GM10248 (cell line): ENCODE measurements around the gene DEDD2.

Source experiments
- CTCF ChIA-PET: fragments of 300-600 bp; sonication (Branson Sonifier 250); formaldehyde crosslinking; extraction: SDS; loops from one replicate; lab custom pipeline; 2021; ENCODE audit warnings: antibody characterized with exemption; lab: Yijun Ruan, JAX
- POLR2A ChIA-PET: fragments of 350-650 bp; sonication (Branson Sonifier 250); formaldehyde crosslinking; extraction: SDS; loops from one replicate; lab custom pipeline; 2020; ENCODE audit warnings: antibody characterized with exemption; lab: Yijun Ruan, JAX
- DNase-seq: peaks from one replicate; pipeline ENCODE4 v3.0.0; 2012; ENCODE audit errors: extremely low spot score
- TF ChIP-seq, protein P1 (sequence below): IDR thresholded peaks from 2 replicates; pipeline ENCODE4 v1.5.1; 2012; ENCODE audit warnings: mild to moderate bottlenecking, low read depth; ENCODE audit errors: extremely low read depth, missing control alignments, control extremely low read depth

DEDD2 gene

DNA sequence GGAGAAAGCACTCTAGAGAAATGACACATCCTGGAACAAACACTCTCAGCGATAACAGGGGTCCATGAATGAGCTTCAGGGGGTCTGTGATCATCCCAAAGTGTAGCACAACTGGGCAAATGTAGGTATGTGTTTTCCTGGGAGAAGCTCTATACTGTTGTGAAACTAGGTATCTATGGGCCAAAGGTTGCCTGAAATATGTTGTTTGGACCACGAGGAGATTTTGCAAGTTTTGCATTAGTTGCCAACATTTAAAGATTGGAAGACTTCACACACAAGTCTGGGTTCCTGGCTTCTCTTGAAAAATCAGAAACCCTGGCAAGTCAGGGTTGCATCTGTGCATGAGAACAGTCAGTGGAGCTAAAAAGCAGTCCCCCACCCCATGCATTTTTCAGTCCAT, 58.6 kb downstream of the DEDD2 start:
- ChIA-PET POLR2A (no interaction called here), CTCF (interaction anchor here (0.9 to 2.9 kb wide), 4 partner anchors 26 to 366 kb away, joined by 3 to 10 read pairs (median 6); partner anchors contain the start of gene POU2F2)
- TF ChIP-seq, protein P1, sequence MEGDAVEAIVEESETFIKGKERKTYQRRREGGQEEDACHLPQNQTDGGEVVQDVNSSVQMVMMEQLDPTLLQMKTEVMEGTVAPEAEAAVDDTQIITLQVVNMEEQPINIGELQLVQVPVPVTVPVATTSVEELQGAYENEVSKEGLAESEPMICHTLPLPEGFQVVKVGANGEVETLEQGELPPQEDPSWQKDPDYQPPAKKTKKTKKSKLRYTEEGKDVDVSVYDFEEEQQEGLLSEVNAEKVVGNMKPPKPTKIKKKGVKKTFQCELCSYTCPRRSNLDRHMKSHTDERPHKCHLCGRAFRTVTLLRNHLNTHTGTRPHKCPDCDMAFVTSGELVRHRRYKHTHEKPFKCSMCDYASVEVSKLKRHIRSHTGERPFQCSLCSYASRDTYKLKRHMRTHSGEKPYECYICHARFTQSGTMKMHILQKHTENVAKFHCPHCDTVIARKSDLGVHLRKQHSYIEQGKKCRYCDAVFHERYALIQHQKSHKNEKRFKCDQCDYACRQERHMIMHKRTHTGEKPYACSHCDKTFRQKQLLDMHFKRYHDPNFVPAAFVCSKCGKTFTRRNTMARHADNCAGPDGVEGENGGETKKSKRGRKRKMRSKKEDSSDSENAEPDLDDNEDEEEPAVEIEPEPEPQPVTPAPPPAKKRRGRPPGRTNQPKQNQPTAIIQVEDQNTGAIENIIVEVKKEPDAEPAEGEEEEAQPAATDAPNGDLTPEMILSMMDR: no peak
- no peak for DNase-seq

DNA sequence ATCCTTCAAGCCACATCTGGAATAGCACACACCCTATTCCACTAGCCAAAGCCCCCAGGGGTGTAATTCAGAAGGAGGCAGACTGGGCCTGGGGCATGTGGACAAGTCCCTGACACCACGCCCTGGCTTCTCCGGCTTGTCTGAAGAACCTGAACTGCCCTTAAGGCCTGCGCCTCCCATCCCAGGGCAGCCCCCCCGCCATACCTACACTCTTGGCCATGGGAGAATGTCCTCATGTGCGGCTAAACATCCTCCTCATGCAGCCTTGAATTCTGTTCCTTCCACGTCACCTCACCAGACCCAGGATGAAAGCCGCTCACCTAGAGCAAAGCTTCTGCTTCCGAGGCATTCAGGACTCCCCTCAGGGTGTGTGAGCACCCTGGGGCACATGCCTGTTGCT, 60.9 kb downstream of the DEDD2 start:
- TF ChIP-seq, protein P1: no peak
- ChIA-PET POLR2A (no interaction called here), CTCF (interaction anchor here (0.9 to 1.3 kb wide), 3 partner anchors 17 to 29 kb away, joined by 3 to 4 read pairs (median 3); partner anchors contain the start of gene POU2F2)
- DNase-seq: no peak

DNA sequence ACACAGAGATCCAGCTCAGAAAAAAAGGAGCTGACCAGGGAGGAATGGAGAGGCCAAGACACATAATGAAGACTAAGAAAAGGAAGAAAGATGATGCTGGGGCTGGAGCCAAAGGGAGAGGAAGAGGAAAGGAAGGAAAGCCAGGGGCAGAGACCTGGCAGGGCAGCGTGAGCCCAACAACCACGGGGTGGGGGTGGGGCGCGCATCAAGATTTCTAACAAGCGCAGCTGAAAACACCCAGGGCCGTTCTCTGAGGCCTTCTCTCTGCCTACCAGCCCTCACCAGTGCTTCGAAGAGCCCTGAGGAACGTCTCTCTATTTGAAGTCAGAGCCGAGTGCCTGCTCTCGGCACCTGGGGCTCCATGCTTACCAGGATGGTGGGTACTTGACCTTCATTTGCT, 61.7 kb downstream of the DEDD2 start:
- CTCF ChIA-PET: interaction anchor here (0.9 to 1.1 kb wide), 3 partner anchors 23 to 29 kb away, joined by 3 to 4 read pairs (median 3); partner anchors contain the start of gene POU2F2
- POLR2A ChIA-PET: no interaction called here
- TF ChIP-seq, protein P1: no peak
- no peak for DNase-seq

DNA sequence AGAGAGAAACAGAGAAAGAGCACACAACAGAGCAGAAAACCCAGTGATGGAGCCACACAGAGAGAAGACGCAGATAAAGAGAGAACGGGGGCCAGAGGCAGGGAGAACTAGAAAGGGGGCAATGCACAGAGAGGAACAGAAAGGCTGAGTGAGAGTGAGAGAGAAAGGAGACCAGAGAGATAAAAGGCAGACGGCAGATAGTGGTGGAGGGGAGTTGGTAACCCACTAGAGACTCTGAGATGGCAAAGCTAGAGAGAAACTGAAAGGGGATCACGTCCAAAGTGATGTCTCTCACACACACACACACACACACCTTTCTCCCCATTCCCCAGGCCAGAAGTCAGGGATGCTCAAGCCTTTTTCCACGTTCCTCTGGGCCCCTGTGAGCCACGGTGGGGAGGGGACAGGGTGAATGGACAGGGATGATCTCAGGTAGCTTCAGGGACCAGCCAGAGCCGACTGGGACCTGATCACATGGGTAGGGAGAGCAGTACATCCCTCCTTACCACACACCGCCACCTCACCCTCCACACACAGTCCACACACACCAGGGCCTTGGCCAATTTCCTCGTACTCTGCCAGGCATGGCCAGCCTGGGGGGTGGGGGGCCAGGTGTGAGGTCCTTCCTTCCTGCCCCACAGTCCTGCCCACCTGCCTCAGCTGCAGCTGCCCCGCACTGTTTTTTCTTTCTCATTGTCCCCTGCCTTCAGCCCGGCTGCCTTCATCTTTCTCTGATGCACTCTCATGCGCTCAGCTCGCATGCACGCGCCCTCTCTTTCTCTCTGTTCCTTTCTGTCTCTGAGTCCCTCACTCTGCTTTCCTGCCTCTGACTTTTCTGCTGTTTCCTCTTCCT, 62.8 kb downstream of the DEDD2 start:
- CTCF ChIA-PET: no interaction called here
- POLR2A ChIA-PET: no interaction called here
- TF ChIP-seq, protein P1: no peak
- peak; percentile 54 for DNase-seq

DNA sequence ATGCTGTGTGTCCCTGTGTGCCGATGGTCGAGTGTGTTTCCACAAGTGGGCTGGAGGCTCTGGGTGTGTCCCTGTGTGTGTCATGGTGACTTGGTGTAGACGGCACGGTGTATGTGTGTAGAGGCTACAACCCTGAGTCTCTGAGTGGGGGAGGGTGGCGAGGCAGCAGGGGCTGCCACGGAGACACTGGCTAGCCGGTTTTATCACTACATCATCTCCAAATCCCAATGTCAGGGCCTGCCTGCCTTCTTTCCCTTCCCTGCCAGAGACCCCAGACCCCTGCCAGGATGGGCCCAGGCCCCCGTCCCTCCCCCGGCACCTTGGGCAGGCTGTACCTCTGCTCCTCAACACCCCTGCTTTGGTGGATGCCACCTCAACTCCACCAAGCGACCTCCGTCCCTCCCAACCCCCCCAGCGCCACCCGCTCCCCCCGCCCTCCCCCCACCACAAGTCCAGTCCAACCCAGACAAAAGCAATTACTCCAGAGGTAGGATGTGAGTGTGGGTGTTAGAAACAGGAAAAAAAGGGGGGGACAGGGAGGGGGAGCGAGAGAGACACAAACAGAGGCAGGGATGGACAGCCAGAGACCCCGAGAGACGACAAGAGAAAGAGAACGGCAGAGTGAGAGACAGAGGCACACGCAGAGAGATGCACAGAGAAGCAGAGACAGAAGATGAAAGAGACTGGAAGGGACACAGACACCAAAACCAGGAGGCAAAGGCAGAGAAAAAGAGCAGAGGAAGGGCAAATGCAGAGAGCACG, 63.6 kb downstream of the DEDD2 start:
- TF ChIP-seq, protein P1: no peak
- CTCF ChIA-PET: no interaction called here
- DNase-seq: no peak
- POLR2A ChIA-PET: no interaction called here

DNA sequence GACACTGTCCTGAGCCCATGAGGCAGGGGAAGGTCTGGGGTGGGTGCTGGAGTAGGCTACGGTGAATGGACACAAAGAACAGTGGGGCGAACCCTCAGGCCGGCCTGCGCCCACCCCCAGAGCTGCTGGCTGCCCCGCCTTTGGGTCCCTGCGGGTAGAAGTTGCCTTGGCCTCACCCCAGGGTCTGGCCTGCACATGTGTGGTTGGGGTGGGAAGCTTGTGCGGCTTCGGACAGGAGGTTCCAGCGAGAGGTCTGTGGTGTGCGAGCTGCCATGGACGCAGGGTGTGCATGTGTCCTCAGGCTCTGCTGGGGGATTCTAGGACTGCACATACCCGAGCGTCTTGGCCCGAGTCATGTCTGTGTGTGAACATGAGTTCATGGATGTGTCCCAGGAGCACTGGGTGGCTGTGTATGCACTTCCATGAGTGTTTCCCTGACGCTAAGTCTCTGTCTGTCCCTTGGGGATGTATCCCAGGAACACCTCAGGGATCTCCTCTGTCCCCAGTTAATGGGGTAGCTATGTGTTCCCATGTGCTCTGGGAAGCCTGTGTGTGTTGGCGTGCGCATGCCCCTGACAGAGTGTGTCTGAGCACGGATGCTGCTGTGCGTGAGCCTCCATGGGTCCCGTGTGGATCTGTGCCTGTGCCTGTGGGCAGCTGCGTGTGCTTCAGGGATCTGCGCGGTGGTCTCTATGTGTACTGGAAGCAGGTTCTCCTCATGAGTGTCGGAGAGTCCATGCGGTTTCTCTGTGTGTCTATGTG, 64.4 kb downstream of the DEDD2 start:
- DNase-seq: no peak
- ChIA-PET POLR2A (interaction anchor here (0.5 kb wide), 1 partner anchor 152 kb away, joined by 3 read pairs; no protein-coding TSS in a partner anchor), CTCF (interaction anchor here (1.1 kb wide), 1 partner anchor 17 kb away, joined by 6 read pairs; no protein-coding TSS in a partner anchor)
- TF ChIP-seq, protein P1: no peak
